Activated B cell treated with CpG ODN at 0.5 μM for 24 hours (primary cell): ENCODE results near the gene FGGY. TPM values are rescaled to one million over a fixed set of nuclear protein-coding genes. Genes with fewer than 3 reads are reported as not detected.

Experiments
- ATAC-seq: fragments of 200-7000 bp; cut with Tn5 transposase; one replicate; pipeline ENCODE4 v1.10.0; 2021; ENCODE audit warnings: low read depth, mild to moderate bottlenecking, moderate library complexity
- CTCF ChIA-PET: fragments of 350-600 bp; sonication (Branson Sonifier 250); formaldehyde crosslinking; loops from one replicate; lab custom pipeline; 2021; ENCODE audit warnings: antibody characterized with exemption; lab: Charles Lee
- POLR2A ChIA-PET: fragments of 350-600 bp; sonication (Branson Sonifier 250); formaldehyde crosslinking; loops from one replicate; lab custom pipeline; 2021; ENCODE audit warnings: antibody characterized with exemption; lab: Charles Lee
- DNase-seq: peaks from one replicate; pipeline ENCODE4 v3.0.0; 2022
- H3K27ac Mint-ChIP-seq: one replicate; pipeline ENCODE4 v1.8.0; 2020; ENCODE audit warnings: mixed read lengths
- H3K27me3 Mint-ChIP-seq: one replicate; pipeline ENCODE4 v1.8.0; 2021; ENCODE audit warnings: mixed read lengths
- H3K36me3 Mint-ChIP-seq: one replicate; pipeline ENCODE4 v1.8.0; 2021; ENCODE audit warnings: low read depth, mixed read lengths
- H3K4me1 Mint-ChIP-seq: one replicate; pipeline ENCODE4 v1.8.0; 2021; ENCODE audit warnings: mixed read lengths
- H3K4me3 Mint-ChIP-seq: one replicate; pipeline ENCODE4 v1.8.0; 2020; ENCODE audit warnings: mild to moderate bottlenecking, mixed read lengths
- H3K9me3 Mint-ChIP-seq: one replicate; pipeline ENCODE4 v1.8.0; 2020; ENCODE audit warnings: mixed read lengths
- intact Hi-C: fragments of 100-400 bp; cut with micrococcal nuclease; formaldehyde crosslinking; loops from one replicate; pipeline ENCODE4 v1.15.1; 2024
- total RNA-seq: library from RNA; stranded (reverse); gene quantifications from 2 replicates; pipeline ENCODE4 v1.2.3, GENCODE V29; 2022
- TF ChIP-seq, protein P1 (sequence below): fragments of 200-600 bp; IDR thresholded peaks from one replicate; pipeline ENCODE4 v1.8.0; 2022; ENCODE audit warnings: antibody characterized with exemption, mild to moderate bottlenecking

FGGY gene
- total RNA-seq, 1 donor from 2014 or later, result 24.0 TPM

DNA sequence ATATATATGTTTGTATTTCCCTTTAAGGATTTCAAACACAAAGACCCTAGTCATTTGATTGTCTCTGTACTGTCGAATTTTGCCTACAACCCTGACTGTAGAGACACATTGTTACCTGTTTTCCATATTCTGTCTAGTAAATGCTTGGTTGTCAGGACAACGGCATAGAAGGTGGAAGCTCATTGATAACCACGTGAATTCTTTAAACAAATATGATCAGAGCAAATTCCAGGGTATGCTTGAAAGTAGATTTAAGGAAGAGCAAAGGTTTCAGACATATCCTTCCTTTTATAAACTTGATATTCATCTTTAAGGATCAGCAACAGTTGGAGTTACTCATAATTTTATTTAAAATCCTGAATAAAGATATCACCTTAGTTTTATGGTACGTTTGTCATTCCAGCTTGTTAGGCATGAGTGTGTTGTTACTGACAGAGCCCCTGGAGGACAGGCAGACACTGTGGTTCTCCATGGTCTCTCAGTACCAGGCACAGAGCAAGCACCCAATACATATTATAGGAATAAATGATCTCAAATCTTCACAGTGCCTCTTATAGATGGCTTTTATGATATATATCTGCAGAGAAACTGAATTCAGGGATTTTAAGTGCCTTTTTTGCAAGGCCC lies 203.2 kb downstream of the FGGY start:
- Mint-ChIP-seq H3K9me3 (peaks cover 4% of the 10 kb centered on the region), H3K4me1 (peaks cover 8% of the 10 kb centered on the region), H3K27me3 (no peaks in the 10 kb centered on the region), H3K36me3 (peaks cover 6% of the 10 kb centered on the region), H3K4me3 (no peak overlapping the region), H3K27ac (no peak overlapping the region)
- TF ChIP-seq, protein P1, sequence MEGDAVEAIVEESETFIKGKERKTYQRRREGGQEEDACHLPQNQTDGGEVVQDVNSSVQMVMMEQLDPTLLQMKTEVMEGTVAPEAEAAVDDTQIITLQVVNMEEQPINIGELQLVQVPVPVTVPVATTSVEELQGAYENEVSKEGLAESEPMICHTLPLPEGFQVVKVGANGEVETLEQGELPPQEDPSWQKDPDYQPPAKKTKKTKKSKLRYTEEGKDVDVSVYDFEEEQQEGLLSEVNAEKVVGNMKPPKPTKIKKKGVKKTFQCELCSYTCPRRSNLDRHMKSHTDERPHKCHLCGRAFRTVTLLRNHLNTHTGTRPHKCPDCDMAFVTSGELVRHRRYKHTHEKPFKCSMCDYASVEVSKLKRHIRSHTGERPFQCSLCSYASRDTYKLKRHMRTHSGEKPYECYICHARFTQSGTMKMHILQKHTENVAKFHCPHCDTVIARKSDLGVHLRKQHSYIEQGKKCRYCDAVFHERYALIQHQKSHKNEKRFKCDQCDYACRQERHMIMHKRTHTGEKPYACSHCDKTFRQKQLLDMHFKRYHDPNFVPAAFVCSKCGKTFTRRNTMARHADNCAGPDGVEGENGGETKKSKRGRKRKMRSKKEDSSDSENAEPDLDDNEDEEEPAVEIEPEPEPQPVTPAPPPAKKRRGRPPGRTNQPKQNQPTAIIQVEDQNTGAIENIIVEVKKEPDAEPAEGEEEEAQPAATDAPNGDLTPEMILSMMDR, result no peak
- DNase-seq (no peak), ATAC-seq (no peak)
- POLR2A ChIA-PET, result no interaction called here
- intact Hi-C loops, result no loop called here
- CTCF ChIA-PET, result no interaction called here

DNA sequence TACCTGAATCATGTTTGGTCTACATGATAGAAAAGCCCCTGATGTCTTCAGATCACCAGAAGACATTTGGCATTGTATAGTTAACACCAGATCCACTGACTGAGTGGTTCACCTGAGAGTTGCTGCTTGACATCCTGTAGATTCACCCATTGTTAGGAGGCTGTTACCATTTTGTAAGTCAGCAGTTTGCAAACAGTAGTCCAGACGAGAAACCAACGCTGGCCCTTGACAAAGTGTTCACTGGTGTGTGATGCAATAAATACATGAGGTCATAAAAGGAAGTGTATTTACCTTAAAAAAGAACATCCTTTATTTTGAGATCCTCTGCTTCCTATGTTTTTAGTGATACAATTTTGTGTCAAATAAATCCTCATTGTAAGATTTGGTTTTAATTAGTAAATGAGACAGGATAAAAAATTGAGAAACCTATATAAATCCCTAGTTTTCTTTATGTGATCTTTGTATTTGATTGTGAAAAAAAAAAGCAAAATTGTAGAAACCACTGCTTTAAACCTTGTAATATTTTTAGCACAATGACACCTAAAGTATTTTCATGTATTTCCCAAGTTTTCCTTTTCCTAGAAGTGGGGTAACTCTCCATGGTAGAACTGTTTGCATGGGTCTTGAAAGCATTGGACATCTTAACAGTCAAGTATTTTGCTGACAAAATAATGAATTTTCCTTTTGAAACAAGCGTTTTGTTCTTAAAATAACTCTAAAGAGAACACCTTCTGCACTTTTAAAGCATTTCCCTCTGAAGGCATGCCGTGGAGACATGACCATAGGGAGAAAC lies 204.3 kb downstream of the FGGY start:
- H3K27ac Mint-ChIP-seq, result no peak overlapping the region
- H3K4me3 Mint-ChIP-seq, result no peak overlapping the region
- CTCF ChIA-PET, result no interaction called here
- H3K9me3 Mint-ChIP-seq, result no peaks in the 10 kb centered on the region
- intact Hi-C loops, result no loop called here
- H3K4me1 Mint-ChIP-seq, result peaks cover 8% of the 10 kb centered on the region
- TF ChIP-seq, protein P1, result no peak
- peaks cover 7% of the 10 kb centered on the region for H3K36me3 Mint-ChIP-seq
- DNase-seq, result no peak
- no peaks in the 10 kb centered on the region for H3K27me3 Mint-ChIP-seq
- no peak for ATAC-seq
- POLR2A ChIA-PET, result no interaction called here

DNA sequence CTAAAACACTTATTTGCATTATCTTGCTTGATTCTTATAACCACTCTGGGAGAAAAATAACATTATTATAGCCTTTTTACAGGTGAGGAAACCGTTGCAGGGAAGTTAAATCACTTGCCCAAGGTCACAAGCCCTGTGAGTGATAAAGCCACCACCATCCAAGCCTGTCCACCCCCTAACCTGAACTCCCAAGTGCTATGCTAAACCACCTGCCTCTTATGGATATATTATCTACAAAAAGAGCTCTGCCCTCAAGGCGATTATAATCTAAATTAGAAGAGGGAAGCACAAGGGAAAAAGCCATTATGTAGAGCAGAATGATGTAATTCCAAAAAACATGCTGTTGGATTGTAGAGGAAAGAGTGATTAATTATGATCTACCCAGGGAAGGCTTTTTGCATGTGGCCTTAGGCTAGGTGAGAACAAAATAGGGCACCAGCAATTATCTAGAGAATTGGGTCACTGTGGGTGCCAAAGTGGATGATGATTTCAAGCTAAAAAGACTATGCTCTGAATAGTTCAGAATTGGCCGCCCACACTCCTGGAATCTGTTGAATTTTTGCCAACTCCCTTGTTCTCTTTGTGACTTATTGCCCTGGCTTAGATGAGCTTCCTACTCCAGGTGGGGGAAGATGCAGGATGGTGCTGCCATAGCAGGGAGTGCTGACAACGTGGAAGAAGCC lies 205.3 kb downstream of the FGGY start:
- Mint-ChIP-seq H3K9me3 (peaks cover 2% of the 10 kb centered on the region), H3K27me3 (no peaks in the 10 kb centered on the region), H3K4me1 (peaks cover 15% of the 10 kb centered on the region), H3K36me3 (peaks cover 5% of the 10 kb centered on the region), H3K4me3 (no peak overlapping the region), H3K27ac (no peak overlapping the region)
- DNase-seq (no peak), ATAC-seq (no peak)
- TF ChIP-seq, protein P1, result no peak
- intact Hi-C loops, result no loop called here
- CTCF ChIA-PET, result no interaction called here
- POLR2A ChIA-PET, result no interaction called here

DNA sequence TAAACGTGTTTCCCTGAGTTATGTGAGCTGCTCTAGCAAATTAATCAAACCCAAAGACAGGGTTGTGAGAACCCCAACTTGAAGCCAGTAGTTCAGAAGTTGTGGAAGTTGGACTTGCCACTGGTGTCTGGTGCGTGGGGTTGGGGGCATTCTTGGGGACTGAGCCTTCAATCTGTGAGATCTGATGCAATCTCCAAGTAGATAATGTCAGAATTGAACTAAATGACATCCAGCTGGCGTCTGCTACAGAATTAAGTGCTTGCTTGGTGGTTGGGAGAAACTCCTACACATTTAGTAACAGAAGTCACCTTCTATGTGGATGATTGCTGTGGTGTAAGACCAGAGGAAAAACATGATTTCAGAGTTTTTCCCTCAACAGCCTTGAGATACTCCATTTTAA lies 207.4 kb downstream of the FGGY start:
- Mint-ChIP-seq H3K4me3 (no peak overlapping the region), H3K4me1 (peaks cover 14% of the 10 kb centered on the region), H3K9me3 (peaks cover 2% of the 10 kb centered on the region), H3K27me3 (no peaks in the 10 kb centered on the region), H3K36me3 (peaks cover 2% of the 10 kb centered on the region), H3K27ac (no peak overlapping the region)
- TF ChIP-seq, protein P1, result no peak
- CTCF ChIA-PET, result no interaction called here
- intact Hi-C loops, result no loop called here
- ATAC-seq (no peak), DNase-seq (no peak)
- POLR2A ChIA-PET, result no interaction called here

DNA sequence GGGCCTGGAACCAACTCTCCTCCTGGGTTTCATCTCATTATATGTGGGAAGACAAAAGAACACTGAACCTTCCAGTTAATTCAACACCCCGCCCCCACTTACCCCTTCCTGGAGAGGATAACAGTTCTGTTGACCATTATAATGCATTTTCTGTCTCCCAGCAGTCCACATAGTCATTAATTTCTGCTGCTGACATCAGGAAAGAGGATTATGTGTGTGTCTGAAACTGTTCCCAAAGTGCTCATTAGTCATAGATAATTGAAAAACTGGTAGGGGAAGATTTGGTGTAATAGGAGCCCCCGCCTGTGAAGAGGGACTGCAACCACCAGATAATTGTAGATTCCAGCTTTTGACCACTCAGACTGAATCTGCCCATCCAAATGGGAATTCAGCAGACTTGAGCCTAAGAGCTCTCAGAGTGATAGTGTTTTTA lies 208.7 kb downstream of the FGGY start:
- intact Hi-C loops, result loop anchor here (5.0 kb wide), 1 partner anchor 192 kb away; no protein-coding TSS in a partner anchor
- CTCF ChIA-PET, result no interaction called here
- Mint-ChIP-seq H3K27me3 (no peaks in the 10 kb centered on the region), H3K4me1 (peaks cover 14% of the 10 kb centered on the region), H3K36me3 (peaks cover 2% of the 10 kb centered on the region), H3K4me3 (no peak overlapping the region), H3K9me3 (peaks cover 2% of the 10 kb centered on the region), H3K27ac (no peak overlapping the region)
- no peak for DNase-seq
- ATAC-seq, result no peak
- POLR2A ChIA-PET, result no interaction called here
- TF ChIP-seq, protein P1, result no peak
